Measurements from ENCODE around the gene GLI1. TPM values are rescaled to one million over a fixed set of nuclear protein-coding genes. Genes with fewer than 3 reads are reported as not detected.

The GLI1 gene
- total RNA-seq, 1 donor from 2014 or later, result 0.13 TPM

DNA sequence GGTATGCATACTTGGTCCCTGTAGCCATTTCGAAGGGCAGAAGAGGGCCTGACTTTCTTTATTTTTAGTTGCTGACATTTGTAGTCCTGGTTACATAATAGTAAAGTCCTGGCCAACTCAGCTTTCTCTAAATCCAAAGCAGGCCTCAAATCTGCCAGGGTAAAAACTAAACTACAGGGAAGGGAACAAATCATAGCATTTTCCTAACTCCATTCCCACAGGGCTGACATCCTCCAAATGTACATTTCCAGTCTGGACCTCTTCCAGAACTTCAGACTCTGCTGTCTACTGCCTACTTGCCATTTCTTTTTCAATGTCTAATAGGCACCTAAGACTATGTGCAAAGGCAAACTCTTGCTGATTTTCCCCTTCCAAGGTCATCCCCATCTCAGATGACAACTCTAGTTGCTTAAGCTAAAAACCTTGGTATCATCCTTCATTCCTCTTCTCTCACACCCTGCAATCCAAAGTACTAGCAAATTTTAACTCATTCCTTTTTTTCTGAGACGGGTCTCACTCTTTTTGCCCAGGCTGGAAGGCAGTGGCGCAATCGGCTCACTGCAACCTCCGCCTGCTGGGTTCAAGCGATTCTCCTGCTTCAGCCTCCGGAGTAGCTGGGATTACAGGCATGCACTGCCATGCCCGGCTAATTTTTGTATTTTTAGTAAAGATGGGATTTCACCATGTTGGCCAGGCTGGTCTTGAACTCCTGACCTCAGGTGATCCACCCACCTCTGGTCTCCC is 58.8 kb downstream of the GLI1 start:
- DNase-seq (ENCODE audit: low spot score), result no peak

DNA sequence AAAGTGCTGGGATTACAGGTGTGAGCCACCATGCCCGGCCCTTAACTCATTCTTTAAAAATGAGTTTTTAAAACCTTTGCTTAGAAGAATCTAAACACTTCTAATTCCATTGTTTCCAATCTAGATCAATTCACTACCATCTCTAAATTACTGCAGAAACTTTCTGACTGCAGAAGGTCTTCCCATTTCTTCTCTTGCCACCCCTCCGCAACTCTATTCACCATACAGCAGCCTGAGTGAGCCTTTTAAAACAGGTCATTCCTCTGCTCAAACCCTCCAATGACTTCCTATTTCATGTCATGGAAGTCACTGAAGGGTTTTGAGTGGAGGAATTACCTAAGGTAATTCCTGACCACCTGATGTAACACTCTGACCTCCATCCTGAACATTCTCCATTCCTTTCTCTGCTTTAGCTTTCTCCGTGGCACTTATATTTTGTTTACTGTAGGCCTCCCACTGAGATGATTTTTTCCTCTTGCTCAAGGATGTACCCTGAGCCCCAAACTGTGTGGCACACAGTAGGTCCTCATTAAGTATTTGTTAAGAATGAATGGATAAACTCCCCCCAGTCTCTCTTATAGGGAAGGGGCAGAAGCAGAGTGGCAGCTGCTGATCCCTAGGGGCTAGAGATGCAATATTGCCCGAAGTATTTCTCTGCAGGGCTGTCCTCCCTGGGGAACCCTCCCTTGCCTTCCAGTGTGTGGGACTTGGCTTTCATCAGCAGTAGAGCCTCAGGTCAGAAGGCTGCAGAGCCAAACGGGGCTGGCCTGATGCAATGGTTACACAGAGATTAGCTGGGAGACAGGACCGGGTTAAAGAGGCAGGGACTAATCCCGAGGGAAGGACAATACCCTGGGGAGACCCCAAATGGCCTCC is 59.6 kb downstream of the GLI1 start:
- no peak for DNase-seq (ENCODE audit: low spot score)

DNA sequence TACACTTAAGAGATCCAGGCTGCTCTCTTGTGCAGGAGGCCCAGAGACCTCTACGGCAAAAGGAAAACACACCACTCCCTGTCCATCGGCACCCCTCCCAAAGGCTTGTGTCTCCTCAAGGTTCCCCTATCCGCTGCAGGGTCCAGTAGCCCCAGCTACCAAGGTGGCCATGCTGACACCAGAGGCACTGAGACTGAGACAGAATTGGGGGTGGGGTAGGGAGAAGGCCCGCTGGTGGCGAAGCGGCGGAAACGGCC is 60.1 kb downstream of the GLI1 start:
- no peak for DNase-seq (ENCODE audit: low spot score)

DNA sequence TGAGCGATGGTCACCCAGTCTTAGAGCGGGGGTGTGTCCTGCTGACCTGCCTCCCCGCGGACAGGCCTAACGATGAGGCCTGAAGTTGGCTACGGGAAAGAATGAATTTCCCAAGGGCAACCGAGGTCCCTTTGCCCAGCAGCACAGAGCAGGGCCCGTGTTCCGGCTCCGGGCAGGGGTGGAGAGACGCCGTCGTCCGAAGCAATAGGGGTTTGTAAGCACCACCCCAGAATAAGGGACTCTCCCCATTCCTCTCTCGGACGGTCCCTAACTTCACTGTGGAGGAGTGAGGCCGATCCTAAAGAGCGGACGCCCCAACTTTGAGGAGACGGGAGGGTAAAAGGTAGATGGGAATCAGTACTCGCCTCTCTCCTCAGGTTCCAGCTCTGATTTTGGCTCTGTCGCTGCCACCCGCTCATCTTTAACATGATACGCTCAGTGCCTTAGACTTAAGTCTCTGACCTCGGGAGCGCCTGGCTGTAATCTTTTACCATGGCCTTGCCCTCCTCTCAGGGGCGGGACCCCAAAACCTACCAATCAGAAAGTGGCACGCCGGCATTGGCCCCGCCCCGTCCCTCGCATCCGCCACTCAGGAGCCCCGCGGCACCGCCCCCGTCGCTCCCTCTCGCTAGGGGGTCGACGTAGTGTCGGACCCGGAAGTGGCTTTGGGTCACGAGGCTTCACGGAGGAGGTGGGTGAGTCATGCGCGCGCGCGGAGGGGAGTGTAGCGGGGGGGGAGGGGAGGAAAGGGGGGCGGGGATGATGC is 60.7 kb downstream of the GLI1 start, which contains the start of gene DDIT3:
TSS of gene DDIT3 (minus strand) at position 462 of the 766 bp plus-strand sequence. CDS start 3,108 bp downstream, outside the sequence.
- peak; percentile 100 for DNase-seq (ENCODE audit: low spot score)

DNA sequence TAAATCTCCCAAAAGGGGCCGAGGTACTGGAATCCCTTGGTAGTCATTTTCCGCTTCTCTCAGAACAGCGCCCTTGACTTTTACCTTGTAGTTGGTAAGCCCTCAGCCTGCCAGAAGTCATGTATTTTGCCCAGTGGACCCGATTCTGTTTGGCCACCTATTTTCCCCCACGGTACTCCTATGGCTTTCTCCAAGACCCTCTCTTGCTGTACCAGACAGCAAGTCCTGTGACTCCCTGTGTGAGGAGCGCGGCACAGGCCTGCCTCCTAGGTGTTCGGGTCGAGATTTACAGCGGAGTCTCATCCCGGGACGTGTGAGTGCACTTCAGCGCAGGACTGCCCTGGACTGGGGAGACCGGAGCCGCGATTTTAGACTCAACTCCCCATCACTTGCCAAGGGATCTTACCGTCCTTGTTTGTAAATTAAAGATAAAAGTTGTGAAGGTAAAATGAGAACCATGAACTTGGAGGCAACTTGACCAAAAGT is 62.0 kb downstream of the GLI1 start:
- no peak for DNase-seq (ENCODE audit: low spot score)

Small RNAs within 50 kb of the gene (microRNA-seq; reads per million reads assigned to microRNA genes)
- gene MIR616 (ENCODE audit: borderline number of aligned reads), result not detected
- gene MIR6758 (ENCODE audit: borderline number of aligned reads), result not detected

Other genes starting within 250 kb of the GLI1 start
- 1.4 TPM for gene NXPH4, start 243.0 kb upstream of the GLI1 start, total RNA-seq
- gene SHMT2, start 230.1 kb upstream of the GLI1 start, total RNA-seq, result 62.3 TPM
- gene STAC3, start 208.6 kb upstream of the GLI1 start, total RNA-seq, result 3.9 TPM
- gene R3HDM2, start 28.7 kb upstream of the GLI1 start, total RNA-seq, result 49.0 TPM
- not detected for gene INHBC, start 25.0 kb upstream of the GLI1 start, total RNA-seq
- not detected for gene INHBE, start 4.5 kb upstream of the GLI1 start, total RNA-seq
- gene ARHGAP9, start 20.1 kb downstream of the GLI1 start, total RNA-seq, result 26.5 TPM
- gene MARS1, start 28.3 kb downstream of the GLI1 start, total RNA-seq, result 145 TPM
- 32.2 TPM for gene DDIT3, start 60.7 kb downstream of the GLI1 start, total RNA-seq
- gene MBD6, start 63.0 kb downstream of the GLI1 start, total RNA-seq, result 66.0 TPM
- gene DCTN2, start 87.4 kb downstream of the GLI1 start, total RNA-seq, result 106 TPM
- gene KIF5A, start 90.3 kb downstream of the GLI1 start, total RNA-seq, result not detected
- 14.3 TPM for gene PIP4K2C, start 131.4 kb downstream of the GLI1 start, total RNA-seq
- 7.2 TPM for gene DTX3, start 145.0 kb downstream of the GLI1 start, total RNA-seq
- gene ARHGEF25, start 151.7 kb downstream of the GLI1 start, total RNA-seq, result 12.8 TPM
- 2.7 TPM for gene B4GALNT1, start 173.4 kb downstream of the GLI1 start, total RNA-seq
- gene OS9, start 234.3 kb downstream of the GLI1 start, total RNA-seq, result 251 TPM